HG03097 (cell line): ENCODE data around the gene STAC2.
"Not testable (repeated sequence)": the region's sequence is repeated elsewhere in the genome, so short reads cannot be mapped to it uniquely, and the experiment has no call there.

Source experiments
- ATAC-seq: cut with Tn5 transposase; IDR thresholded peaks from one replicate; pipeline ENCODE4 v1.9.1; 2021; ENCODE audit not compliant: unreplicated experiment, low FRiP score

The STAC2 gene

GRCh38 chr17:39193346-39193745, 32.4 kb downstream of the STAC2 start:
- ATAC-seq = no peak

GRCh38 chr17:39192901-39193300, 32.8 kb downstream of the STAC2 start:
- ATAC-seq = no peak

GRCh38 chr17:39191750-39192510, 33.8 kb downstream of the STAC2 start:
- ATAC-seq = no peak

GRCh38 chr17:39187152-39187830, 38.5 kb downstream of the STAC2 start:
- ATAC-seq = no peak

DNA sequence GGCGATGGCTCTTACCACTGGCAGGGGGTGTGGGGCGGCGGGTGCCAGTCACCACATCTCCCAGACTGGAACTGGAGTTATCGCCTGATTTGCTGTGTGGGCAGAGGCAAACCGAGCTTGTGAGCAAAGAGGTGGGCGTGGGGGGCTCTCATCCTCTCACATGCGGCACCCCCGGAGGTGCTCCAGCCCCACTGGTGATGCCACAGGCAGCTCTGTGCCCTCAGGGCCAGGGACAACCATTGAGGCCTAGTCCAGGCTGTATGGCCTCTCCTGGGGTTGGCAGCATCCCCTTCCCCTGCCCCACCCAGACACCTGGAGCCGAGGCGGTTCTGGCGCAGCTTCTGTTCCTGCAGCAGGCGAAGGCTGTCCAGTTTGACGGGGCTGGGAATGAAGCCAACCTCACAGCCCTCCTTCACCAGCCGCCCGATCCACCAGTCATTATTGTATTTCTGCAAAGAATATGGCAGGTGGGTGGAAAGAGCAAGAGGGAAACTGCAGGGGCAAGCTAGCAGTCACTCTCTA, 39.2 kb downstream of the STAC2 start:
- ATAC-seq = no peak

GRCh38 chr17:39183720-39184119, 42.0 kb downstream of the STAC2 start:
- ATAC-seq = no peak

GRCh38 chr17:39183045-39183444, 42.7 kb downstream of the STAC2 start:
- no peak for ATAC-seq

GRCh38 chr17:39181303-39181702, 44.4 kb downstream of the STAC2 start:
- no peak for ATAC-seq

DNA sequence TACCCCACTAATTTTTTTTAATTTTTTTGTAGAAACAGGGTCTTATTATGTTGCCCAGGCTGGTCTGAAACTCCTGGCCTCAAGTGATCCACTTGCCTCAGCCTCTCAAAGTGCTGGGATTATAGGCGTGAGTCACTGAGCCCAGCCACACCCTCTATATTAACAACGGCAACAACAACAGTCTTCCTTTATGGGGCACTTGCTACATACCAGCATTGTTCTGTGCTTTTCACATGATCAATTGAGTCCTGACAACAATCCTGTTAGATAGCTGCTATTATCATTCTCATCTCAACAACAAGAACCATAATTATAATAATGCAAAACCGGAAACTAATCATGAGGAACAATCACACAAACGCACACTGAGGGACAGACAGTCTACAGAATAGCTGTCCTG, 47.2 kb downstream of the STAC2 start:
- ATAC-seq = no peak

GRCh38 chr17:39177256-39177655, 48.5 kb downstream of the STAC2 start:
- no peak for ATAC-seq

DNA sequence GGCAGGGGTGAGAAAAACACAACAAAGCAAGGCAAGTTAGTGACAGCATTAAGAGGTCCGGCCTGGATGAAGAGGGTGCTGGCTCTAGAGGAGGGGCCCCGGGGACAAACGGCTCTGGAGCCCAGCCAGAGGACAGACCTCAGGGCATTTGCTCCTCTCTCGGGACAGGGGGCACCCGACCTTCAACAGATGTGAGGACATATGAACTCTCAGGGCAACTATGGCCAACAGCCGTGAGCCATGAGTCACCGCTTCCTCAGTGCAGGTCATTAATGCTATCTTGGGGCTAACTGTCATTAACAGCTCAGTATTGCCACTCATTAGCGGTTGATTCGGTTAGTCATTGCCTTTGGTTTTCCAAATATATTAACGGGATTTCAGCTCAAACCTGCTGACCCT, 50.1 kb downstream of the STAC2 start:
- ATAC-seq = no peak

DNA sequence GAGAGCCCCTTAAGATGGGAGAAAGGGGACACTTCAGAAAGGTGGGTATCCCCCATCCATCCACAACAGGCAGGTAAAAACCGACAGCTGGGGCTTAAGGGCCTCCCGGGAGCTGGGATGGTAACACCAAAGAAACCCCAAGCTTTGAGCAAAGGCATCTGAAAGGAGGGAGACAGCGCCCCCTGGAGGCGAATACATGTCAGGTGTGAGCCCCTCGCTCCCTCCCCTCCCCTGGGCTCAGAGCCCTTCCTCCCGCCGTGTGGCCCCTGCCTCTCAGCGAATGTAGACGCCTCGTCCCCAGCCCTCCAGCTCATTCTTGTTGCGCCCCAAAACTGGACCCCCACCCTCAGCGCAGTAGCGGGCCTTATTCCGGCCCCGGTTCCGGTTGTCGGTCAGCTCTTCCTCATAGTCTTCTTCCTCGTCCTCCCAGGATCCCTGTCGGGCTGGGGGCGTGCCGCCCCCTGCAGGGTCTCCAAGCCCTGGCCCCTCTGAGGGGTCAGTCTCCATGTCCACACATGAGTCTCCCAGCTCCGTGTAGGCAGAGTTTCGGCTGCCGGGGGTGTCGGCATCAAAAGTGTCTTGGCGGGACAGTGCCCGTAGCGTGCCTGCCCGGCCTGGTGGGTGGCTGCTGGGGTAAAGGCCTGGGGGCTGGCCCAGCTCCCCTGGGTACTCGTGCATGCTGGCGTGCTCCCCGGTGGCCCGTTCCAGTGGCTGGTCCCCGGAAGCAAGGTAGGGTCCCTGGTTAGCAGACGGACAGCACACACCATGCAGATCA, 50.6 kb downstream of the STAC2 start:
- ATAC-seq = no peak

- ATAC-seq = no peak
These were observed 52.0 kb downstream of the STAC2 start for GRCh38 chr17:39173526-39174274.

DNA sequence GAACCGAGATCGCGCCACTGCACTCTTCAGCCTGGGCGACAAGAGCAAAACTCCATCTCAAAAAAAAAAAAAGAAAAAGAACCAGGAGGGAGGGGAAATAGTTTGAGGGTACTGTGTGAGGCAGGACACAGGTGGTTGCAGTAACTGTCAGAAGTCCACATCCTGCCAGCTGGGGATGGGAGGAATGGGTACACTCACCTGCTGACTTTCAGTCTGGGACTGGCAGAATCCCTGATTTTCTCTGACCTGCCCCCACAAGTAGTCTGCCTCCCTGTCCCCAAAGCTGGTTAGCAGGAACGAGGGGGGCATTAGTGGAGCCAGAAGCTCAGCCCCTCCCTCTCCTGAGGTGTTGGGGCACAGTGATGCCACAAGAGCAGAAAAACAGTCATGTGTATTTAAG, 52.7 kb downstream of the STAC2 start:
- ATAC-seq = no peak

GRCh38 chr17:39171933-39172332, 53.8 kb downstream of the STAC2 start:
- no peak for ATAC-seq

GRCh38 chr17:39170558-39170957, 55.2 kb downstream of the STAC2 start:
- no peak for ATAC-seq

DNA sequence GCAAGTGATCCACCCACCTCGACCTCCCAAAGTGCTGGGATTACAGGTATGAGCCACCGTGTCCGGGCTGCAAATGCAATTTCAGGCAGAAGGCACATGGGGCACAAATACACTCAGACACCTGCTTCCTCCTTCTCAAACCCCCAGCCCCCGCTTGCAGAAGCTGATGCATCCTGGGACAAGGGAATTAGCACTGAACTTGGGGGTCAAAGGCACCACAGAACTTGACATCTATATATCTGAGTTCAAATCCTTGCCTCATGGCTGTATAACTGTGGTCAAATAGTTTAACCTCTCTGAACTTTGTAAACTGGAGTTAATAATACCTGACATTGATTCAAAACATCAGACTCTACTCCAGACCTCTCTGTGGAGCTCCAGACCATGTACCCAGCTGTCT, 55.6 kb downstream of the STAC2 start:
- no peak for ATAC-seq

- ATAC-seq = no peak
These were observed 56.2 kb downstream of the STAC2 start for GRCh38 chr17:39169518-39169917.

DNA sequence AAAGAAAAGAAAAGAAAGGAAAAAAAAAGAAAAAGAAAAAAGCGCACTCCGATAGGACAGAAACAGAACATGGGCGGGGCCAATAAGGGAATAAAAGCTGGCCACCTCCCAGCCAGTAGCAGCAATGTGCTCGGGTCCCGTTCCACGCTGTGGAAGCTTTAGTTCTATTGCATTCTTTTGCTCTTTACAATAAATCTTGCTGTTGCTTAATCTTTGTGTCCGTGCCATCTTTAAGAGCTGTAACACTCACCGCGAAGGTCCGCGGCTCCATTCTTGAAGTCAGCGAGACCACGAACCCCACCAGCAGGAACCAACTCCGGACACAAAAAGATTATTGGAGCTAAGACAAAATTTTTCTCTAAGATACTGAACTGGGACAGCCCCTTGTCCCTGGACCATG, 56.6 kb downstream of the STAC2 start:
- ATAC-seq = no peak

DNA sequence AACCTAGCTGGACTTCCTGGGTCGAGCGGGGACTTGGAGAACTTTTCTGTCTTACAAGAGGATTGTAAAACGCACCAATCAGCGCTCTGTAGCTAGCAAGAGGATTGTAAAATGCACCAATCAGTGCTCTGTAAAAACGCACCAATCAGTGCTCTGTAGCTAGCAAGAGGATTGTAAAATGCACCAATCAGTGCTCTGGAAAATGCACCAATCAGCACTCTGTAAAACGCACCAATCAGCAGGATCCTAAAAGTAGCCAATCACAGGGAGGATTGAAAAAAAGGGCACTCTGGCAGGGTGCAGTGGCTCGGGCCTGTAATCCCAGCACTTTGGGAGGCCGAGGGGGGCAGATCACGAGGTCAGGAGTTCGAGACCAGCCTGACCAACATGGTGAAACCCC, 57.2 kb downstream of the STAC2 start:
- not testable (repeated sequence) for ATAC-seq

DNA sequence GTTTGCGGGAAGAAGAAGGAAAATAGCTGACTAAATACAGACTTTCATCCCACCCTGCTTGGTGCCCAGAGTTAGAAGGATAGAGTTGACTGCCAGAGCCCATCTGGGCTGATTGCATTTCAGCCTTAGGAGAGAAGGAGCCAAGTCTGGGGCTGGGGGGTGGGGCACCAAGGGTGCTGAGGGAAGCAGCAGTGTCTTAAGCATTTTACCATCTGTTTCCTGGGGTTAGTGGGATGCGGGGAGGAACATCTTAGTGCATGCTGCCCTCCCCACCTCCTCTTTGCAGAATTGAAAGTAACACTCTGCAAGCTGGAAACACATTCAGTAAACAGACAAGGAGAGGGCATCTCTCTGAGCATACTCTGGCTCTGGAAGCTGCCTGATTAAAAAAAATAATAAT, 58.3 kb downstream of the STAC2 start:
- no peak for ATAC-seq
